OCI-LY7 (cell line): Measurements from ENCODE around the gene MAP4K5. TPM values are rescaled to one million over a fixed set of nuclear protein-coding genes. Genes with fewer than 3 reads are reported as not detected.
A peak's percentile ranks its signal among the peaks of the same experiment; 100 is the strongest.

Source experiments
- BruUV-seq: library from RNA; stranded (reverse); fragments of 400-500 nt; replicated peaks from 2 replicates; lab custom pipeline; 2021; lab: Mats Ljungman, UMichigan
- CTCF ChIA-PET: fragments of 300-600 bp; sonication (Branson Sonifier 250); formaldehyde crosslinking; loops from one replicate; lab custom pipeline; 2022; ENCODE audit warnings: antibody characterized with exemption; ENCODE audit not compliant: unreplicated experiment; lab: Charles Lee
- POLR2A ChIA-PET: fragments of 300-600 bp; sonication (Branson Sonifier 250); formaldehyde crosslinking; loops from one replicate; lab custom pipeline; 2022; ENCODE audit warnings: antibody characterized with exemption; lab: Charles Lee
- DNase-seq: peaks from one replicate; pipeline ENCODE4 v3.0.0-alpha.2; 2015; ENCODE audit warnings: low spot score
- H2AFZ ChIP-seq: fragments of 200-600 bp; sonication (generic), shearing (Covaris generic); 2 replicates; pipeline ENCODE4 v1.6.1; 2014; ENCODE audit warnings: mild to moderate bottlenecking, antibody characterized with exemption, low read length, moderate library complexity
- H3K27ac ChIP-seq: fragments of 200-600 bp; sonication (generic); 2 replicates; pipeline ENCODE4 v1.5.1; 2014; ENCODE audit warnings: mixed run types, low read depth, mild to moderate bottlenecking, moderate library complexity, low read length, inconsistent platforms; ENCODE audit not compliant: poor library complexity, severe bottlenecking
- H3K36me3 ChIP-seq: fragments of 200-600 bp; sonication (generic); 2 replicates; pipeline ENCODE4 v1.6.1; 2014; ENCODE audit warnings: mild to moderate bottlenecking, antibody characterized with exemption, low read length, moderate library complexity, mixed read lengths; ENCODE audit not compliant: insufficient read depth
- H3K4me1 ChIP-seq: fragments of 200-600 bp; sonication (generic); 2 replicates; pipeline ENCODE4 v1.5.1; 2014; ENCODE audit warnings: mild to moderate bottlenecking, low read length; ENCODE audit not compliant: insufficient read depth, poor library complexity, severe bottlenecking
- H3K4me2 ChIP-seq: fragments of 200-600 bp; sonication (generic); 2 replicates; pipeline ENCODE4 v1.6.1; 2014; ENCODE audit warnings: mild to moderate bottlenecking, low read length
- H3K4me3 ChIP-seq: fragments of 200-600 bp; sonication (generic); 2 replicates; pipeline ENCODE4 v1.5.1; 2014; ENCODE audit warnings: mild to moderate bottlenecking, low read depth, low read length; ENCODE audit not compliant: poor library complexity, severe bottlenecking
- H3K79me2 ChIP-seq: fragments of 200-600 bp; sonication (generic); 2 replicates; pipeline ENCODE4 v1.6.1; 2016; ENCODE audit warnings: low read depth, mild to moderate bottlenecking, low read length, moderate library complexity, mixed read lengths; ENCODE audit not compliant: insufficient read depth
- H3K9me2 ChIP-seq: fragments of 200-600 bp; sonication (generic); 2 replicates; pipeline ENCODE4 v1.6.1; 2016; ENCODE audit warnings: mild to moderate bottlenecking, low read length, mixed read lengths; ENCODE audit not compliant: insufficient read depth
- H3K9me3 ChIP-seq: fragments of 200-600 bp; sonication (generic); 2 replicates; pipeline ENCODE4 v1.6.1; 2014; ENCODE audit warnings: mild to moderate bottlenecking, mixed run types, low read length, mixed read lengths
- H4K20me1 ChIP-seq: fragments of 200-600 bp; sonication (generic); 2 replicates; pipeline ENCODE4 v1.6.1; 2014; ENCODE audit warnings: mild to moderate bottlenecking, antibody characterized with exemption, low read length, moderate library complexity, mixed read lengths; ENCODE audit not compliant: insufficient read depth
- EZH2phosphoT487 ChIP-seq: fragments of 200-600 bp; sonication (generic); IDR thresholded peaks from 2 replicates; pipeline ENCODE4 v1.6.1; 2018; ENCODE audit warnings: low read depth, borderline replicate concordance, mild to moderate bottlenecking, mixed run types, antibody characterized with exemption, low read length, moderate library complexity, mixed read lengths
- intact Hi-C: fragments of 100-400 bp; cut with micrococcal nuclease; formaldehyde crosslinking; loops from one replicate; pipeline ENCODE4 v1.10.0; 2022; ENCODE audit not compliant: unreplicated experiment
- total RNA-seq, 2 experiments: library from RNA; depleted of rRNA in 1 of 2; stranded (reverse); fragments of >200 nt in 1 of 2; shearing (Covaris generic) in 1 of 2; gene quantifications; 2 replicates each; pipeline ENCODE4 v1.2.3, GENCODE V29; 2014 to 2022
- TF ChIP-seq, protein P1 (sequence below): fragments of 200-600 bp; sonication (generic); conservative IDR thresholded peaks from 2 replicates; pipeline ENCODE4 v1.5.1; 2014; ENCODE audit warnings: mild to moderate bottlenecking, antibody characterized with exemption, low read length, moderate library complexity, mixed read lengths

MAP4K5 gene
- total RNA-seq, 2 experiments from 2014 or later, result 36.7 to 44.0 TPM

DNA sequence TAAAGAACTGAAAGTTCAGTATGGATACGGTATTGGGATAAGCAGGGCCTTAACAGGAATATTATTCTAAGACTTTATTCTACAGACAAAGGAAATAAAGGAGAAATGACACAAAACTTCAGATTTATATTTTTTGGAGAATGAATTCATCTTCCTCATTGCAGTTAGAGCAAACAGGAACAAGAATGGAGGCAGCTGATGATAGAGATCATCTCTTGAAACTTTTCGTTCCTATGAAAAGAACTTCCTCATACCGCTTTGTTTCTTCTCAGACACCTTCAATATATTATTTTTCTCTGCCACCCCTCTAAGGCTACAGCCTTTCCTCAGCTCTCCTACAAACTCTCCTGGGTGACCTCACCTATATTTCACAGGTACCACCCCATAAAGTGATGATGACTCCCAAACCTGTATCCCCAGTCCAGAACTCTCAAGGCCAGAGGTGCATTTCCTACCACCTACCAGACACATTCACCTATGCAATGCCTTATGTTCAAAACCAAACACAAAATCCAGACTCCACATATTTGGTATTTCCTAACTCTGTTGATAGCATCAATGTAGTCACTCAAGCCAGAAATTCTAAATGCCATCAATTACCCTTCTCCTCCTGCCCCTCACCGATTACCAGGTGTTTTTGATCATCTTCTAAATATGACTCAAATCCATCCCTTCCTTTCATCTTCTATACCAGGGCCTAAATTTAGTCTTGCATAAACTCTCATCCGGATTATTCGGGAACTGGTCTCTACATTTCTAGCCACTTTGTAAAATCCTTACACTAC lies 7.4 kb downstream of the MAP4K5 start:
- peaks cover 98% of the 10 kb centered on the region for H3K79me2 ChIP-seq
- peaks cover 20% of the 10 kb centered on the region for H3K4me1 ChIP-seq
- no peak overlapping the region for H2AFZ ChIP-seq
- H4K20me1 ChIP-seq, result peaks cover 20% of the 10 kb centered on the region
- POLR2A ChIA-PET, result no interaction called here
- H3K27ac ChIP-seq, result peak overlapping the region; percentile 38
- intact Hi-C loops, result no loop called here
- CTCF ChIA-PET, result no interaction called here
- peak overlapping the region; percentile 58 for H3K4me2 ChIP-seq
- TF ChIP-seq EZH2phosphoT487, result no peak
- TF ChIP-seq, protein P1, sequence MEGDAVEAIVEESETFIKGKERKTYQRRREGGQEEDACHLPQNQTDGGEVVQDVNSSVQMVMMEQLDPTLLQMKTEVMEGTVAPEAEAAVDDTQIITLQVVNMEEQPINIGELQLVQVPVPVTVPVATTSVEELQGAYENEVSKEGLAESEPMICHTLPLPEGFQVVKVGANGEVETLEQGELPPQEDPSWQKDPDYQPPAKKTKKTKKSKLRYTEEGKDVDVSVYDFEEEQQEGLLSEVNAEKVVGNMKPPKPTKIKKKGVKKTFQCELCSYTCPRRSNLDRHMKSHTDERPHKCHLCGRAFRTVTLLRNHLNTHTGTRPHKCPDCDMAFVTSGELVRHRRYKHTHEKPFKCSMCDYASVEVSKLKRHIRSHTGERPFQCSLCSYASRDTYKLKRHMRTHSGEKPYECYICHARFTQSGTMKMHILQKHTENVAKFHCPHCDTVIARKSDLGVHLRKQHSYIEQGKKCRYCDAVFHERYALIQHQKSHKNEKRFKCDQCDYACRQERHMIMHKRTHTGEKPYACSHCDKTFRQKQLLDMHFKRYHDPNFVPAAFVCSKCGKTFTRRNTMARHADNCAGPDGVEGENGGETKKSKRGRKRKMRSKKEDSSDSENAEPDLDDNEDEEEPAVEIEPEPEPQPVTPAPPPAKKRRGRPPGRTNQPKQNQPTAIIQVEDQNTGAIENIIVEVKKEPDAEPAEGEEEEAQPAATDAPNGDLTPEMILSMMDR, result no peak
- peak; percentile 26 for DNase-seq
- no TSS peak for BruUV-seq
- H3K4me3 ChIP-seq, result peak overlapping the region; percentile 20
- H3K9me2 ChIP-seq, result no peaks in the 10 kb centered on the region
- H3K9me3 ChIP-seq, result no peaks in the 10 kb centered on the region
- peaks cover 46% of the 10 kb centered on the region for H3K36me3 ChIP-seq

DNA sequence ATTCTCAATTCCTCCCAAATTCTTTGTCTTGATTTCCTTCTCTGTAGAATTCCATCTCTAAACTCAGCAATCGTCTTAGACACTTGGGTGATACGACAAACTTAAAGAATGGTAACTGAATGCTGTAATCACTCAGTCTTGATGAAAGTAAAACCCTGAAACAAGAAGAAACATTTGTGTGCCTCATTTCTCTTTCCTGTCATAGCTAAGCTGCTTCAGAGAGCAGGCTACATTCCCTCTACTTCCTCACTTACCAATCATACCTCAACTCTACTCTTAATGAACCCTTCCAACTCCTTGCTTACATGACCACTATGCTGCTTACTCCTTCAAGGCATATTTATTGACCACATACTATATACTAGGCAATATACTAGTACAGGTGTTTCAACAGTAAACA lies 8.3 kb downstream of the MAP4K5 start:
- H3K27ac ChIP-seq, result peak overlapping the region; percentile 38
- H4K20me1 ChIP-seq, result peaks cover 12% of the 10 kb centered on the region
- intact Hi-C loops, result no loop called here
- BruUV-seq, result no TSS peak
- H3K4me2 ChIP-seq, result peak overlapping the region; percentile 58
- ChIA-PET CTCF (no interaction called here), POLR2A (interaction anchor here (0.9 kb wide), 1 partner anchor 30 kb away, joined by 6 read pairs; no protein-coding TSS in a partner anchor)
- TF ChIP-seq EZH2phosphoT487, result no peak
- TF ChIP-seq, protein P1, result no peak
- H3K9me3 ChIP-seq, result no peaks in the 10 kb centered on the region
- H3K9me2 ChIP-seq, result no peaks in the 10 kb centered on the region
- no peak for DNase-seq
- H3K79me2 ChIP-seq, result peaks cover 93% of the 10 kb centered on the region
- H2AFZ ChIP-seq, result no peak overlapping the region
- no peak overlapping the region for H3K4me3 ChIP-seq
- H3K4me1 ChIP-seq, result peaks cover 16% of the 10 kb centered on the region
- peaks cover 38% of the 10 kb centered on the region for H3K36me3 ChIP-seq
